ENCODE data around the gene FGF10.

FGF10 gene

DNA sequence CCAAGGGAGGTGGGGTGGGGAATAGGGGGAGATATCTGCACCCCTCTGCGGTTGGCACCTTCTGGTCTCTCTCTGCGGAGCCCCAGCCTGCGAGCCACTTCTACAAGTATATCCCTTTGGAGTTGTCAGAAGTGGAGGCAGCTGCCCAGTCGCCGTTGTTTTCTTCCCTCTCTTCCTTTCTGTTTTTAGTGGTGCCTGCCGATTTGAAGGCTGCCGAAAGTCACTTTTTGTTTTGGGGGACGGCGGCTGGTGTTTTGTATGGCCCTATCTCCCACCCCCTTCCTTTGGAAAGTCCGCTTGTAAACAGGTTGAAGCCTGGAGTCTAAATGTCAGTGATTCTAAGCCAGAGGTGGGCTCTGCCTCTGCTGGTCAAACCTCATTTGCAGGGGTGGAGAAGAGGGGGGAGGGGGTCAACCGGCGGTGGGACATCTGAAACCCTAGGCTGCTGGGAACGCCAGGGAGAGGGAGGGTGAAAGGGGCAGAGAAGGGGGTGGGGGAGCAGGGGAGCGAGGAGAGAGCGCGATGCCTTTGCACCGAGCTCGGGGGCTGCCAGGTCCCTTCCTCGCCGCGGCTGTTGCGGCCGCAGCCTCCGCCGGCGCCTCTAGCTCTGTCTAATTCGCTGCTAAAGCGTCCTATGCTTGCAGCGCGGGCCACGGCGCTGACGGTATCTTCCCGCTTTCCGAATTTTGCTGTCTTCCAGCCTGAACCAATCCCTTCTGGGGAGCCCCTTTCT, at the start of gene FGF10:
Gene FGF10, minus strand, starts transcription at position 331 of the 733 bp plus-strand sequence. CDS start 738 bp downstream, outside the sequence.
- DNase-seq = no peak

DNA sequence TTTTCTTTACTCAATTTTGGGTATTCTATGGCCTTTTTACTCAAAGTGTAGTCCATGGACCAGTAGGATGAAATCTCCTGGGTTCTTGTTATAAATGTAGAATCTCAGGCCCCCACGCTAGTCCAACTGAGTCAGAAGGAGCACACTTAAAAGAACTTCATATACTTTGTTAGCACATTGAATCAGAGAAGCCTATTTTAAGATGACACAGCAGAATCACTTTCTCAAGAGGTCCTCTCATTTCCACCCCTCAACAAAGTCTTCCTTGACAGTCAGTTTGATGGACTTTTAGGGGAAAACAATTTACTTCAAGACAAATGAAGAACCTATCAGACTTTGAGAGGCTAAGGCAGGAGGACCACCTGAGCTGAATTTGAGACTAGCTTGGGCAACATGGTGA, 37.7 kb upstream of the FGF10 start:
- no peak for DNase-seq

DNA sequence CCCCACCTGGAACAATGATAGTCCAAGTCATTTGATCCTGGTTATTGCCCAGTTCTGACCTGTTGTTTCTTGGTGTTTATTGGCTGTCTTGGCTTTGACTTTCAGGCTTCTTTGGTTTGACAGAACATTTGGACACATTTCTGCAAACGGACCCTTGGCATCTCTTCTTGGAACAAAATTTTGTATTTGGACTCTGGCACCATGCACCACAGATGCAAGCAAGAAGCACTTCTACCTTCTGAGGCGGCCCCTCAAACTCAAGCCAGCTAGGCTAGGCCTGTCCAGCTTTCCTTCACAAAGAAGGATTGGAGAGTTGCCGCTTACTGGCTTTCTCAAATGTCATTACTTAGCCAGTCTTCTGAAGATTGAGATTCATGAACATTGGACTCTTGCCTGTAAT, 23.1 kb upstream of the FGF10 start:
- no peak for DNase-seq

DNA sequence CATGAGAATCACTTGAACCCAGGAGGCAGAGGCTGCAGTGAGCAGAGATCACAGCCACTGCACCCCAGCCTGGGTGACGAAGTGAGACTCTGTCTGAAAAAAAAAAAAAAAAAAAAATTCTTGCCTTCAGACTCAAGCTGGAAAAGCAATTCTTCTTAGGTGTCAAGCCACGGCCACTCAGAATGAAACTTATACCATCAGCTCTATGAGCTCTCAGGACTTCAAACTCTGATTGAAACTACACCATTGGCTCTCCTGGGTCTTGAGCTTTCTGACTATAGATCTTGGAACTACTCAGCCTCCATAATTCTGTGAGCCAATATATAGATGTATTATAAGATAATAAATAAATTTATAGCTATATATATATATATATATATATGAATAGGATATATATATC, 12.9 kb upstream of the FGF10 start:
- no peak for DNase-seq

DNA sequence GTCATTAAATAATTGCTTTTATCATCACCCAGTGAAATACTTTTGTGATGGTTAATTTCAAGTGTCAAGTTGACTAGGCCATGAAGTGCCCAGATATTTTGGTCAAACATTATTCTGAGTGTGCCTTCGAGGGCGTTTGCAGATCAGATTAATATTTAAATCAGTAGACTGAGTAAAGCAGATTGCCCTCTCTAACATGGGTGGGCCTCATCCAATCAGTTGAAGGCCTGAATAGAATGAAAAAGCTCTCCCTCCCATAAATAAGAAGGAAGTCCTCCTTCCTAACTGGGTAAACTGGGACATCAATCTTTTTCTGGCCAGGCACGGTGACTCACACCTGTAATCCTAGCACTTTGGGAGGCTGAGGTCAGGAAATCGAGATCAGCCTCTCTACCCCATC, 12.4 kb upstream of the FGF10 start:
- no peak for DNase-seq

DNA sequence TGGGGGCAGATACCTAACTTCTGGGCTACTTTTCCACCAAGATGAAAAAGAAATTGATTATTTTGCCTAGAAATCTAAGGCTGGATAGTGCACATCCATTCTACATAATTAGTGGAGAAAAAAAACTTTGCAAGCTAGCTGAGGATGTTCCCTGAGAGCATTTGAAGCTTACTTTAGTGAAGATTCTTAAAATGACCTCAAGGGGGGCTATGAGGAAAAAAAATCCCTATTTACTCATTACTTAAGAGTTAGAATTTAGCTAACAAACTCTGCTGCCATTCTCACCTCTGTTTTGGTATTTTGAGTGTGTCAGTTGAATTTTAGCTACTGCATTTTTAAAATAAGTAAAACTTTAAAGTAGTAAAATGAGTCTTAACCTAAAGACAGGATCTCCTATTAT, 9.2 kb upstream of the FGF10 start:
- DNase-seq = no peak

DNA sequence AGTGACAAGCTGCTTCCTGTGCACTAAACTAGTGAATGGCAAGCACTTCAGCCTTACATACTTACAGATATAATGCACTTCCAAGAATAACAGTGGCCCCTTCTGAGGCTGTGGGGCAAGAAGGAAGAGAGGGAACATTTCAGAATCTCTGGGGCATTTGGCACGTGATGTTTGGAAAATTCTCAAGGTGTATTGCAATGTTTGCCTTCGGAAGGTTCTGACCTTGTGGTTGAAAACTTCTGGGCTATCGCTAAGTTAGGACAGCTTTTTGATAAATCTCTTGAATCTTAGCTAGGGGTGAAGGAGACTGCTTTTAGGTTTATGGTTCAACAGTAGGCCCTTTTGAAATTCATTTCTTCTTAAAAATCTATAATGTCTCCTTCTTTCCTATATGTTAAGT, 7.1 kb upstream of the FGF10 start:
- DNase-seq = no peak

DNA sequence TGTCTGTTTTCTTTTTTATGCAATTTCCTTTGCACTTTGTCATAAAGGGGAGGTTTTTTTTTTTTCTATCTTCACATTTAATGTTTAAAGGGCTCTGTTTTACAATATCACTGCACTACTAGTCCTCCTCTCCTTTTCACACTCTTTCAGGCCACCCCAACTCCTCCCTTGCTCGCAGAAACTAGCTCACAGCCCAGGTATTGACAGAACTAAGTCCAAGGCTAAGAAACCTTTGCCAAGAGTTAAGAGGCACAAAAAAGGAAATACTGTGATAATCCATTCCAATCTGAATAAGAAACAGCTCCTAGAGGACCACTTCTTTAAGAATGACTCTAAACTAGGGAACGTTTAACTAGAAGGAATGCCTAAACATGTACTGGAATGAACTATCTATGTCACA, 1.1 kb upstream of the FGF10 start:
- no peak for DNase-seq

DNA sequence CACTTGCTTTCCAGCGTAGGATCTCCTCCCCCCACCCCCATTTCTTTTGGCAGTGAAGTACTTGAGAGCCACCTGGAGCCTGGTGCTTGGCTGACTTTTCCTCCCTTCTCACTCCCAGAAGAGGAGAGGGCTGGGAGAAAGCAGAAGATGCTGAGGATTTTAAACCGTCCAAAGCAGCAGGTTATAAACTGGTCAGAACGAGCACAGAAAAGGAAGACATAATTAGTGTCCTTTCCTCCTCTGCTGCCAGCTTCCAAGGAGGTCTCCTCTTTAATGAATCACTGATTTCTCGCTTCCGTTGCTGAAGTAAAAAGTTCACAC, 563 bp upstream of the FGF10 start:
- no peak for DNase-seq

DNA sequence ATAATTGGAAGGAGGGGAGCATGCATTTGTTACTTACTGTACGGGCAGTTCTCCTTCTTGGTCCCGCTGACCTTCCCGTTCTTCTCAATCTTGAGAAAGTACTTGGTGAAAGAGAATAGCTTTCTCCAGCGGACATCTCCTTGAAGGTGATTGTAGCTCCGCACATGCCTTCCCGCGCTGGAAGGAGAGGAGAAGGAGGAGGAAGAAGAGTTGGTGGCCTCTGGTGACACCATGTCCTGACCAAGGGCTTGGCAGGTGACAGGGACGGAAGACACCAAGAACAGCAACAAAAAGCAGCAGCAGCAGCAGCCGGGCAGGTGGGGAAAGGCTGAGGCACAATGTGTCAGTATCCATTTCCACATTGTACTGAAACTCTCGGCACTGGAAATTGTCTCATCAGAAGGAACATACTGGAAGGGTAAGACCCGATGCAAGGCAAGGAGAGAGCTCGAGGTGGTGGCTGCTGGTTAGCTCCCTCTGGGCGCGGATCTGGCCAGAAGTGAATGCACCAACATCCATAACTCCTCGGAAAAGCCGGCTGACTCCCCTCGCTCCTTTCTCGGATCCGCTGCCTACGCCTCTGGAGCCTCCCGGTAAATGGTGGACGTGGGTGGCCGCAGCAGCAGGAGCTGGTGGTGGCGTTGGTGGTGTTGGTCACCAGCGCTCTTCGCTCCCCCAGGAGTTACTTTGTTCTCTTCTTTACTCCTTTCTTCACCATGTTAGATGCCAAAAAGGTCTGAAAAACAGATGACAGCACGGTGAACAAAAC, 715 bp downstream of the FGF10 start:
- no peak for DNase-seq

DNA sequence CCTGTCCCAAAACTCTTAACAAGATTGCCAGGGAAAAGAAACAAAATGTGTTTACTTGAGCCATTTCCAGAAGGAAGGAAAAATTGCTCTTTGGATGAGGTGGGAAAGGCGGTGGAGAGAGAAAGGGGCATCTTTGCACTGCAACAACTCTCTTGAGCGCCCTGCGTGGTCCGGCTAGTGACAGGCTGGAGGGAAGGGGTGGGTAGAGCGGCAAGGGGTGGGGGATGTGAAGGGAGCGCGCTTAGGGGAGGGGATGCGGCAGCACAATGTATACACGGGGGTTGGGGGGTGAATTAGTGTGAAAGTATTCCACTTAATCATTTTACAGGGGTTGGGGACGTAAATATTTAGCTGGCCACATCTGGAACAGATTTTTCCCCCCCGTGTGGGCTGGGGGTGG, 1.3 kb downstream of the FGF10 start:
- no peak for DNase-seq

DNA sequence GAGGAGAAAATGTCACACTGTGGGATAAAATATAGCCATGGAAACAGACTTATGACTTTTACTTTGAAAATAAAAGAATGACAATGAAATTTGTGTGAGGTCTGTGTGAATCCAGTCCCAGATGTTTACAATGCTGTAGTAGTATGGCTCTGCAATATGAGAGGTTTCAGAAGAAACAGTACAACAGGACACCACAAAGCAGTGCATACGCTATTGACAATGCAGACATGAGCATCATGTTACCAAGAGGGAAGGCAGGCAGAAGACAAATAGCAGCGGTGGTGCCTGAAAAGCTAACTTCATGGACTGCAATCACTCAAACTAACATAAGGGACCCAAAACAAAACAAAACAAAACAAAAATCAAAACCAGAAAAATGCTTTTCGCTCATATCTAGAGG, 1.8 kb downstream of the FGF10 start:
- no peak for DNase-seq

DNA sequence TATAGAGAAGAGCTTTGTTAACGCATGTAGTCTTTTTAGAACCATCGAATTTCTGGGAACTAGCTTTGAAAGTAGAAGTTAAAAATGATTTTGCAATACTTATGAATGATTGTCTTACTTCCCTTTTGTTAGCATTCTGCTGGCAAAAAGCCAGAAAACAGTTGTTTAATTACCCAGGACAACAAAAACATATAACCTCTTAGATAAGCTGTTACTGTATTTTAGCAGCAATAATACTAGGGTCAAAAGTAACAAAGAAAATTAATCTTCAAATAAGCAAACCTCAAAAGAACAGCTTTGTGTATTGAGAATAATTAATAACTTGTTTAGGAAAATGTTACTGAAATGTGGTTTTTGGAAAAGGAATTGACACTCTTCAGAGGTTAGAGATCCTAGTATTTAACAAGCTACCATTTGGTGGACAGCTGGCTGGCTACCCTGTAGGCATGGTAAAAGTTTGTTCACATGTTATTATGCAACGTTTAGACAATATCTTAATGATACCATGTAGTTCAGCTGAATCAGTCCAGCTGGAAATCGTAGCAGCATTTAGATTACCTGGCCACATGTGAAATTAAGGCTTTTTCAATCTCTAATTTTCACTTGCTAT, 3.8 kb downstream of the FGF10 start:
- no peak for DNase-seq

DNA sequence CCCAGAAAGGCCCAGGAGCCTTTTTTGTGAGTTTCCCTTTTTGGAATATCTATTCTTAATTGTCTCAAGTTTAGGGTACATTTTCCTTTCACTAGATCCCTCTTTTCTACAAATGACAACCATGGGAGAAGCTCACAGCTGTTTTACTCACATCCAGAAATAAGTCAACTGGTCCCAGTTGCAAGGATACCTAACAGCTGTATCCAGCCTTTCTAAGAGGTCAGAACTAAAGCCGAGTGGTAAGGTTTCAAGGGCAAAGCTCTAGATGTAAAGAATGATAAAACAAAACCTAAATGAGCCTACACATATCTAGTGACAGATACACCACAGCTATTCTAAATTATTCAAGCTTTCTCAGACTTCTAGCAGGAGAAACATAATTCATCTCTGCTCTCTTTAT, 4.4 kb downstream of the FGF10 start:
- DNase-seq = no peak

DNA sequence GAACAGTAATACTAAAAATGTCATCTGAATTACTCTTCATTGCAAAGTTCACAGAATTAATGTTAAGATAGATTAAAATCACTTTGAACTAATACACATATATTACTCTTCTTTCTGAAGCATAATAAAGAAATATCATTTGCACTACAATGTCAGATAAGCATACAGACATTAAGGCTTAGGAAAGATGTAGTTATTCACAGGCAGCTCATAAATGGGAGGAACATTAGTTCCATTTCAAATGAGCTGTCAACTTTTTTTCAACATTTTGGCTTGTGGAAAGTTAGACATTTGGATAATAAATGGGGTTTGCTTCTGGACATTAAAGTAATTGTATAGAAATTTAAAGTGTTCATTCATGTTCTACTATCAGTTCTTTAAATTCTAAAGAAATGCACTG, 6.3 kb downstream of the FGF10 start:
- DNase-seq = no peak

DNA sequence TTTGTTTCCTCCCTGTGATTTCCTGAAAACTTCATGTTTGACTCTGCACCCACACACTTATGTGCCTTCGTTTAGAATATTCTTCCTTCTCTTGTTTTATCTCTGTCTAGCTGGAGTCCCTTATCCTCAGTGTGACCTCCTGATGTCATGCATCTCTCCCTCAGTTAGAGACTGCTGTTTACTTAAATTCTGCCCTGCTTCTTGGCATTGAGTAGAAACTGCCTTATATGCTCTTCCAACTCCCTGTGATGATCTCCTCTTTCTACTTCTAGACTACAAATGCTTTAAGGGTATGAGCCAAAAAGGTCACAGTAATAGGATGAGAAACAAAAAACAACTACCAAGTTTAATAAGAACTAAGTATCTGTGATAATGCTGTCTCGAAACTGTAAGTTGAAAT, 12.2 kb downstream of the FGF10 start:
- no peak for DNase-seq

DNA sequence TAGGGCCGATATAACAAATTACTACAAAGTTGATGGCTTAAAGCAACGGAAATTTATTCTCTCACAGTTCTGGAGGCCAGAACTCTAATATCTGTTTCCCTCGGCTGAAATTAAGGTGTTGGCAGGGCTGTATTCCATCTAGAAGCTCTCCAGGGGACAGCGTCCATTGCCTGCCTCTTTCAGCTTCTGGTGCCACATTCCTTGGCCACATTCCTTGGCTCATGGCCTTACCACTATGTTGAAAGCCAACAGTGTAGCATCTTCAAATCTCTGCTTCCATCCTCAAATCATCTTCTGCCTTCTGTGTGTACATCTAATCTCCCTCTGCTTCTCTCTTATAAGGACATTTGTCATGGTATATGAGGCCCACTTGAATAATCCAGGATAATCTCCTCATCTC, 17.2 kb downstream of the FGF10 start:
- no peak for DNase-seq

DNA sequence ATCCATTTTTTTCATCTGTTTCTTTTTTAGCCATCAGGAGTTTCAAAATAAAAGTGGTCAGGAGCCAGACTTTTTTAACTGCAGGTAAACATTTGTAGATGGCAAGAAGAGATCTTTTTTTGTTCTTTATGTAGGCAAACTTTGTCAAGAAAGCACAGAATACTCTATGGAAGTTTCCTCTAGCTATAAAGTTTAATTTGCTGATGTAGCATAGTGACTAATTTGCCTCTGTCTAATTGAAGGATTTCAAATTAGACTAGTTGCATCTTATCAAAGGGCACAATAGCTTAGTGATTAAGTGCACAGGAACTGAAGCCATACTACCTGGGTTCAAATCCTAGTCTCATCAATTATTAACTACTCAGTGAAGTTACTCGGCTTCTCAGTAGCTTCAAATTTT, 22.0 kb downstream of the FGF10 start:
- no peak for DNase-seq

DNA sequence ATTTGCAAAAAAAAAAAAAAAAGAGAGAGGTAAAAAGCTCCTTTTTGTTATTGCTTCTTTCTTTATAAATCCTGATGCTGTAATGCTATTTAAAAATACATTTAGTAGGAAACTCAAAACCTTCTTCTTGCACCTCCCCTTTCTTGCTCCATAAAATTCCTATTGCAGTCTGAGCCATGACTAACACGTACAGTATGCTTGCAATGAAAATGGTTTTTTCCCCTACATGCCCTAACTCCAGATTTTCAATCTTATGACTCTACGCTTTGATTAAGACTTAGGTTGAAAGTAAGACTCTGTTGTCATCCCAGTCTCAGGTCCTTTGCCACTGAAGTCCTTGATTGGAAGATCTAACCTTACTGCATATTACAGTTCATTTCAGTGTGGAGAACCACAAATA, 23.9 kb downstream of the FGF10 start:
- DNase-seq = no peak

DNA sequence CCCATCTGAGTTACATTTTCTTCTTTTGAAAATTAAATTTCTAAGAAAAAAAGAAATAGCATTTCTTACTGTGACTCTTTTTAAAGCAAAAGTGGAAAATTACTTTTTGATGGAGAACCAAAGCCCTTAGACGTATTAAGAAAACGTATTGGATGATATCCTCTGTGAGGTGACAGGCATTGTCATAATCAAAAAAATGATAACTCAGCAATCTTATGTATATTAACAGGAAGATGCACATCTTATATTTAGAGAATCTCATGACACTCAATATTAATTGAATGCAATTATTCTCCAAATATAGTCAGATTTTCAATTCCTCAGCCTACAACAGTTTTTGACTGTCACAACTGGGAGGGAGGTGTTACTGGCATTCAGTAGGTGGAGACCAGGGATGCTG, 25.1 kb downstream of the FGF10 start:
- no peak for DNase-seq

DNA sequence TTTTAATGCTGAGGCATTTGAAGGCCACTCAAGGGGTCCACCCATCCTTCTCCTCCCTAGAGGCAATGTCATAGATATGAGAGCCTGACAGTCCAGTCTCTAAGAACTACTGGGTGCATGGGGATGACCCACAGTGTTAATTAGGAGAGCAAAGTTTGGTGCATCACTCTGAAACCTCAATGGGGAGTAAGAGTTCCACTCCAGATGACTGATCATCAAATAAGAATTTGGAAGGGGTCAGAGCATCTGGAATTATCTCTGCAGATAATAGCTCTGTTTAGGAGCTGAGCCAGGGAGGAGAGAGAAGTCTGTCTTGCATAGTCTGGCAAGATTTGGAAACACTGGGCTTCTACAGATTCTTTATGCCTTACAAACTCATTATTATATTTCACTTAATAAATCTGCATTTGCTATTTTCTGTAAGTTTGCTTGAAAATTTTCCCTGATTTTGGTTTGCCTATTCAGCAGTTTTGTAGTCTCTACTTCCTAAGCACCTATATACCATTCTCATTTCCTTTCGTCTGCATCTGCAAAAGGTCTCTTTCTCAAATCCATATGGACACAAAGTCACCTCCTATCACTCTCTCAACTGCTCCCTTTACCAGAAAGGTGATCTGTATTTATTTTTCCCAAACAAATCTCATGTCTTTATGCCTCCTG, 27.7 kb downstream of the FGF10 start:
- DNase-seq = no peak

DNA sequence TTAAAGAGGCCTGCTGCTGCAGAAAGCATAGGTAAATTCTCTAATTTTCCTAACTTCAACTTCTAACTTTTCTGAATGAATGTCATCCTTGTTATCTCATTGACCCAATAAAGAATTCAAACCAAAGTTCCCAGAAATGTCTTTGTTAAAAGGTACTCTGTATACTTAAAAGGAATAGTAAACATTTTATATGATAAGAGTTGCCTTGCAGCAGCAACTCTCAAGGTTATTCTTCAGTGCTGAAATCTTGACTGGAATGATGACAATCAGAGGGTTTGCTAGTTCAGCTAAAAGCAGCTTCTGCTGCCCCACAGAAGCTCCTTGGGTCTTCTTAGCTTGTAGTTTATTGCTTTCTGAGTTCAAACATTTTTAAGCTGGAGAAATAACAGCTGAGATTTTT, 28.3 kb downstream of the FGF10 start:
- DNase-seq = no peak

DNA sequence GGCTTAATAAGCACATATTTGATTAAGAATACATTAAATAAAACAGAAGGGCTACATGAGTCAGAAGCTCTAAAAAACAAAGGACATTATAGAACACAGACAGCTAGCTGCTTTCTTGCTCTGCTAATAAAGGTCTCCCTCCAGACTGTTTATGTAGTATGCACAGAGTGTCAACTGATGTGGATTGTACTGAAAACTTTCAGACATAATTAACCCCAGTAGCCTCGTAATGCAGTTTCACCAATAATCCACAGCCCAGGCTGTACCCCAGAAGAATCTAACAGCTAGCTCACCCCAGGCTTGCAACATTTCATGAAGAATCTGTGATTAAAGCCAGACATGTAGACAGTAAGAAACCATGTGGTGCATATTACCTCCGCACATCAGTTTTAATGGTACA, 30.8 kb downstream of the FGF10 start:
- no peak for DNase-seq

DNA sequence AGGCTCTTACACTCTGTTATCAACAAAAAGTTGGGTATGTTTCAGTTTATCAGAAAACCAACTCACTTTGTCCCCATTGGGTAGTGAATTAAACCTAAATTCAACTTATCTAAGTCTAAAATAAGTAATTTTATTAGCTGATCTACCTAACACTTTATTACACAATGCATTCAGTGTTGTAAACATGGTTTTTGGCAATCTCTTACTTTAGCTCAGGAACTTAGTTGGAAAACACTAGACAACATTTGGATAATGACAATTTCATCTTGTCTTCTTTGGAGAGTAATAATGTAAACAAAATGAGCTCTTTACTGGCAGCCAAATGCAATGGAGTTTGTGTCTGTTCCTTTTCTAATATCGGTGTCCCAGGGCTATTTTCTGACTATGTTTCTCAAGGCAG, 33.0 kb downstream of the FGF10 start:
- DNase-seq = no peak
